ENCODE results near the gene INAFM1. TPM values are rescaled to one million over a fixed set of nuclear protein-coding genes. Genes with fewer than 3 reads are reported as not detected.
"Not testable (repeated sequence)": the region's sequence is repeated elsewhere in the genome, so short reads cannot be mapped to it uniquely, and the experiment has no call there.

INAFM1 gene
- total and polyA plus RNA-seq, 2 donors from 2014 or later = 17.0 to 28.4 TPM

DNA sequence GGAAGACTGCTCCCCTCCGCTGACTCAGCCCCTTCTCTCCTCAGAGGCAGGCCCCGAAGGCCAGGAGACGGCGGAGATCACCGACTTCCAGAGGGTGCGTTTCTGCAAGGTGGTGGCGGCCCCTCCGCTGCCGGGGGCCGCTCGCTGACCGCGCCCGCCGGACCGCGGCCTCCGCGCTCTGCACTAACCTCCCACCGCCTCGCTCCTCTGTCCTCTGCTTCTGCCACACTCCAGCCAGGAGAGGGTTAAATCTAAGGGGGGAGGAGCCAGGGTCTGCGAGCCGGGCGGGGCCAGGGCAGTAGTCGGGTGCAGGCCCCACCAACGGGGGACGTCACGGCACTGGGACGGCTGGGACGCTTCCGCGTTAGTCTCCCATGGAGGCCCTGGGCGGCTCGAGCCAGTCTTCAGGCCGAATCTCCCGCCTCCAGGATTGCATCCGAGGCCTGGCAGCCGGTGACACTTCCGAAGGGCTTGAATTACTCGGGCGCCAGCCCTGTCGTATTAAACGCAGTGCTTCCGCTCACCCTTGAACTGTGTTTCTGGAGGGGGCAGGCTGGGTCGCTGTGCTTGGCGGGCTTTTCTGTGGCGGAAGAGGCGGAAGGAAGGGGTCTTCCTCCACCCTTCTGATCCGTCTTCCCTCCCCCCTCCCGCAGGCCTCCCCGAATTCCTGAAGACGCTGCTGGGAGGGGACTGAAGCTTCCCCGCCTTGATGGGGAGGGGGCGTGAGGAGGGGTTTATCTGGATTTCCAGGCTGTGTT is 1.2 kb upstream of the INAFM1 start:
- H3K9me3 ChIP-seq (ENCODE audit: control insufficient read depth in 2 of 3, insufficient read depth in 1 of 3, low read length in 3 of 3) = no peaks in the 10 kb centered on the region
- no peak for FAIRE-seq

DNA sequence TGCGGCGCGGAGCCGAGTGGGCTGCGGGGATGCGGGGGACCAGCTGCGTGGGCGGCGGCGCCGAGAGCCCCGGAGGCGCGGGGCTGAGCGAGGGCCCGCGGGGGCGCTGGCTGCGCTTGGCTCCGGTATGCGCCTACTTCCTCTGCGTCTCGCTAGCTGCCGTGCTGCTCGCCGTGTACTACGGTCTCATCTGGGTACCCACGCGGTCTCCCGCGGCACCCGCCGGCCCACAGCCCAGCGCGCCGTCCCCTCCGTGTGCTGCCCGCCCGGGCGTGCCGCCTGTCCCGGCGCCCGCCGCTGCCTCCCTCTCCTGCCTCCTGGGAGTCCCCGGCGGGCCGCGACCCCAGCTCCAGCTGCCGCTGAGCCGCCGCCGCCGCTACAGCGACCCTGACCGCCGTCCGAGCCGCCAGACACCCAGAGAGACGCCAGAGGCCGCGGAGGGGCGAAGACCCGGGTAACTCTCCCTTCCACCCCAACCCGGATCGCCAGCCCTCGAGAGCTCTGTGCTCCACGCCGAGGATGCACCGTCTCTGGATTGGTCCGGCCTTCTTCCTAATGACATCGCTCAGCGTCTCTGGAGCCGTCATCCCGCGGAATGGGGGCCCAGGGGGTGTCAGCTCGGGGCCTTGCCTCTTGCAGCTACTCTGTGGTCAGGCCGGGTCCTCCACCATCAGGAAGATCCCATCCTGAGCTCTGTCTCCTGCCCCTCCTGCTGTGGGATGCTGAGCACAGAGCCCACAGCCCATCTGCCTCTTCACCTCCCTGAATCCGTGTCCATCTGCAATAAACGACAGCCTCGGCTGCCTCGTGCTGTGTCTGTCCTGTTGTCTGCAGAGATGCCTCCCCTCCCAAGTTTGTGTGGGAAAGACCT is 441 bp downstream of the INAFM1 start:
- Histone ChIP-seq H3K27me3 (ENCODE audit: control insufficient read depth, insufficient read depth, low read length) (no peaks in the 10 kb centered on the region), H3K27ac (ENCODE audit: low read depth in 2 of 2, low read length in 2 of 2) (peak overlapping the region; percentile 61 to 85), H3K9ac (ENCODE audit: low read length in 3 of 3) (peak overlapping the region in 1 of 3 donors; percentile 34), H3K4me1 (ENCODE audit: control insufficient read depth in 2 of 3, insufficient read depth in 2 of 3, low read depth in 1 of 3, low read length in 3 of 3) (peaks cover 0 to 14% (median 0%) of the 10 kb centered on the region in 3 donors), H3K4me3 (ENCODE audit: low read length in 3 of 3) (peak overlapping the region; percentile 30 to 50 (median 46)), H3K9me3 (ENCODE audit: control insufficient read depth in 2 of 3, insufficient read depth in 1 of 3, low read length in 3 of 3) (no peaks in the 10 kb centered on the region), H3K36me3 (ENCODE audit: control insufficient read depth in 2 of 3, insufficient read depth in 3 of 3, low read length in 3 of 3) (peaks cover 0 to 11% (median 4%) of the 10 kb centered on the region in 3 donors)
- TF ChIP-seq, protein P1, sequence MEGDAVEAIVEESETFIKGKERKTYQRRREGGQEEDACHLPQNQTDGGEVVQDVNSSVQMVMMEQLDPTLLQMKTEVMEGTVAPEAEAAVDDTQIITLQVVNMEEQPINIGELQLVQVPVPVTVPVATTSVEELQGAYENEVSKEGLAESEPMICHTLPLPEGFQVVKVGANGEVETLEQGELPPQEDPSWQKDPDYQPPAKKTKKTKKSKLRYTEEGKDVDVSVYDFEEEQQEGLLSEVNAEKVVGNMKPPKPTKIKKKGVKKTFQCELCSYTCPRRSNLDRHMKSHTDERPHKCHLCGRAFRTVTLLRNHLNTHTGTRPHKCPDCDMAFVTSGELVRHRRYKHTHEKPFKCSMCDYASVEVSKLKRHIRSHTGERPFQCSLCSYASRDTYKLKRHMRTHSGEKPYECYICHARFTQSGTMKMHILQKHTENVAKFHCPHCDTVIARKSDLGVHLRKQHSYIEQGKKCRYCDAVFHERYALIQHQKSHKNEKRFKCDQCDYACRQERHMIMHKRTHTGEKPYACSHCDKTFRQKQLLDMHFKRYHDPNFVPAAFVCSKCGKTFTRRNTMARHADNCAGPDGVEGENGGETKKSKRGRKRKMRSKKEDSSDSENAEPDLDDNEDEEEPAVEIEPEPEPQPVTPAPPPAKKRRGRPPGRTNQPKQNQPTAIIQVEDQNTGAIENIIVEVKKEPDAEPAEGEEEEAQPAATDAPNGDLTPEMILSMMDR (IDR thresholded peaks at IDR 0.05; ENCODE audit: borderline replicate concordance, extremely low read depth, insufficient read depth) = no peak
- DNase-seq (peak in 3 of 5 donors; percentile 20 to 92 (median 53)), FAIRE-seq (no peak)
- intact Hi-C loops (cut with DNase I) = no loop called here

More for the DNA sequence above, 1.2 kb upstream of the INAFM1 start:
- intact Hi-C loops (cut with DNase I) = no loop called here
- peak overlapping the region; percentile 45 to 94 (median 52) for H3K9ac ChIP-seq (ENCODE audit: low read length in 3 of 3)
- peak; percentile 93 to 98 (median 96) for DNase-seq
- TF ChIP-seq, protein P1 (IDR thresholded peaks at IDR 0.05; ENCODE audit: borderline replicate concordance, extremely low read depth, insufficient read depth) = no peak
- H3K27me3 ChIP-seq (ENCODE audit: control insufficient read depth, insufficient read depth, low read length) = no peaks in the 10 kb centered on the region
- H3K36me3 ChIP-seq (ENCODE audit: control insufficient read depth in 2 of 3, insufficient read depth in 3 of 3, low read length in 3 of 3) = peaks cover 0 to 12% (median 4%) of the 10 kb centered on the region in 3 donors
- peak overlapping the region; percentile 97 to 98 for H3K27ac ChIP-seq (ENCODE audit: low read depth in 2 of 2, low read length in 2 of 2)
- peaks cover 0 to 14% (median 0%) of the 10 kb centered on the region in 3 donors for H3K4me1 ChIP-seq (ENCODE audit: control insufficient read depth in 2 of 3, insufficient read depth in 2 of 3, low read depth in 1 of 3, low read length in 3 of 3)
- peak overlapping the region; percentile 72 to 87 (median 85) for H3K4me3 ChIP-seq (ENCODE audit: low read length in 3 of 3)

GRCh38 chr19:47275791-47276461 is 1.2 kb downstream of the INAFM1 start:
- H3K9ac ChIP-seq (ENCODE audit: low read length in 3 of 3) = peak overlapping the region in 1 of 3 donors; percentile 34

DNA sequence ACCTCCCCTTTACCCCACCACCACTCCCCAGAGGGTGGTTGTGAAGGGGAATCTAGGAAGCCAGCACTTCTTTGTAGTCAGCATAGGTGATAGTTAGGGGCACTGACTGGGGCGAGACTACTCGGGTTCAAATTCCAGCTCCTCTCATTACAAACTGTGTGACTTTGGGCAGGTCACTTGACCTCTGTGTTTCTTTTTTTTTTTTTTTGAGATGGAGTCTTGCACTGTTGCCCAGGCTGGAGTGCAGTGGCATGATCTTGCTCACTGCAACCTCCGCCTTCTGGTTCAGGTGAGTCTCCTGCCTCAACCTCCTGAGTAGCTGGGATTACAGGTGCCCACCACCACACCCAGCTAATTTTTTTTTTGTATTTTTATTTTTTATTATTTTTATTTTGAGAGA is 1.8 kb downstream of the INAFM1 start:
- H3K9me3 ChIP-seq (ENCODE audit: control insufficient read depth in 2 of 3, insufficient read depth in 1 of 3, low read length in 3 of 3); intact Hi-C loops (cut with DNase I); H3K9ac ChIP-seq (ENCODE audit: low read length in 3 of 3); FAIRE-seq; H3K27me3 ChIP-seq (ENCODE audit: control insufficient read depth, insufficient read depth, low read length); H3K36me3 ChIP-seq (ENCODE audit: control insufficient read depth in 2 of 3, insufficient read depth in 3 of 3, low read length in 3 of 3); DNase-seq; H3K4me3 ChIP-seq (ENCODE audit: low read length in 3 of 3); H3K27ac ChIP-seq (ENCODE audit: low read depth in 2 of 2, low read length in 2 of 2): not testable (repeated sequence)
- H3K4me1 ChIP-seq (ENCODE audit: control insufficient read depth in 2 of 3, insufficient read depth in 2 of 3, low read depth in 1 of 3, low read length in 3 of 3) = peaks cover 0 to 14% (median 0%) of the 10 kb centered on the region in 3 donors

More at GRCh38 chr19:47275791-47276461, 1.2 kb downstream of the INAFM1 start:
- H3K4me3 ChIP-seq (ENCODE audit: low read length in 3 of 3) = peak overlapping the region in 2 of 3 donors; percentile 30 to 46
- H3K9me3 ChIP-seq (ENCODE audit: control insufficient read depth in 2 of 3, insufficient read depth in 1 of 3, low read length in 3 of 3) = no peaks in the 10 kb centered on the region
- H3K4me1 ChIP-seq (ENCODE audit: control insufficient read depth in 2 of 3, insufficient read depth in 2 of 3, low read depth in 1 of 3, low read length in 3 of 3) = peaks cover 0 to 14% (median 0%) of the 10 kb centered on the region in 3 donors
- intact Hi-C loops (cut with DNase I) = no loop called here
- TF ChIP-seq, protein P1 (IDR thresholded peaks at IDR 0.05; ENCODE audit: borderline replicate concordance, extremely low read depth, insufficient read depth) = no peak
- peak in 2 of 5 donors; percentile 62 to 92 for DNase-seq
- H3K36me3 ChIP-seq (ENCODE audit: control insufficient read depth in 2 of 3, insufficient read depth in 3 of 3, low read length in 3 of 3) = peaks cover 0 to 3% (median 0%) of the 10 kb centered on the region in 3 donors
- no peaks in the 10 kb centered on the region for H3K27me3 ChIP-seq (ENCODE audit: control insufficient read depth, insufficient read depth, low read length)
- no peak for FAIRE-seq
- peak overlapping the region; percentile 61 to 85 for H3K27ac ChIP-seq (ENCODE audit: low read depth in 2 of 2, low read length in 2 of 2)

Measured in kidney (tissue), 14 donors.